NCI-H146 (cell line): ENCODE results near the gene TRAPPC5.
A peak's percentile ranks its signal among the peaks of the same experiment; 100 is the strongest.

Experiments used
- DNase-seq: peaks from one replicate; lab custom pipeline; 2025; lab: John Stamatoyannopoulos, UW

TRAPPC5 gene

DNA sequence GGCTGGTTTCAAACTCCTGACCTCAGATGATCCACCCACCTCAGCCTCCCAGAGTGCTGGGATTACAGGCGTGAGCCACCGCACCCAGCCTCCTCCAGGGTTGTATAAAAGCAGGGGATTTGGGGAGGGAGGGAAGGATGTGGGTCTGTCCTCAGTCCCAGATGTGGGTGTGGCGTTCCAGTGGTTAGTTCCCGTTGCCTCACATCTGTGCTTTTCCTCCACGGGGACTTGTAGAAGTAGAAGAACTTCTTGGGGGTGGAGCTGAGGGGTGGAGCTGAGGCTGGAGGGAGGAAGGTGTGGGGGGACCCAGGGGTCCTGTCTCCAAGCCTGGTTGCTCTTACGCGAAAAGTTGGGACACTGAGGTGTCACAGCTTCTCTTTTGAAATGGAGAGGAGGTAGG, 4.3 kb upstream of the TRAPPC5 start:
- DNase-seq = no peak

DNA sequence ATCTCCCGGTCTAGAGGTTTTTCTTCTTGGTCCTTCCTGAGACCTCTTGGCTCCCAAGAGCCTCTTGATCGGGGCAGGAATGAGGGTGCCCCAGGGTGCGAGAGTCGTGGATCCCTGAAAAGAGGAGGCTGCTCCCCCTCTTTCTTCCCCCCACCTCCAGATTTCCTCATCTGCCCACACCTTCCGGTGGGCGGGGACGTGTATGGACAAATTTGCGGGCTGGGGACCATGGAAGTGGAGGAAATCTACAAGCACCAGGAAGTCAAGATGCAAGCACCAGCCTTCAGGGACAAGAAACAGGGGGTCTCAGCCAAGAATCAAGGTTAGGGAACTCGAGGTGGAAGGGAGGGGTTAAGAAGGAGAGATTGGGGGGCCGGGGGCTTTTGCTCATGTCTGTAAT, 3.8 kb upstream of the TRAPPC5 start, which contains the start of gene MCEMP1:
Gene MCEMP1 (plus strand): TSS at position 237 of the 400 bp plus-strand sequence. CDS start 31 bp downstream, at position 268.
- DNase-seq = no peak

DNA sequence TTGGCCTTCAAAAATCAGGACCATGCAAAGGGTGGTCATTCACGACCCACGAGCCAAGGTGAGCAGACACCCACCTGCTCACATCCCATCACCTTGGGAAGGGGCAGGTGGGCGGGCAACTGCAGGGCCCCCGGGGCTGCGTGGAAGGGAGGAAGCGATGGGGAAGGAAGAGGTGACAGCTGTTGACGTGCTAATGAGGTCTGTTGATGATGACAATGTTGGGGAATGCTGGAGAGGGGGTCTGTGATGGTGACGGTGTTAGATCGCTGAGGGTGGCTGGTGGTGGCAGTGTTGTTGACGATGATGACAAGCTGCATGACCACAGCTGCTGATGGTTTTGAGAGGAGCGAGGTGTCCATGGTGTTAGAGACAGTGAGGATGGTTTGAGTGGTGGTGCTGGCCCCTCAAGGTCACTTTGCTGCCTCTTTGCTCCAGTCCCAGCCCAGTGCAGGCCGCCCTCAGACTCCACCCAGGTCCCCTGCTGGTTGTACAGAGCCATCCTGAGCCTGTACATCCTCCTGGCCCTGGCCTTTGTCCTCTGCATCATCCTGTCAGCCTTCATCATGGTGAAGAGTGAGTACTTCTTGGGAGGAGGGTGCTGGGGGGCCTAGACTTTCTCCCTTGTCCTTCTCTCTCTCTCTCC, 2.8 kb upstream of the TRAPPC5 start:
- no peak for DNase-seq

DNA sequence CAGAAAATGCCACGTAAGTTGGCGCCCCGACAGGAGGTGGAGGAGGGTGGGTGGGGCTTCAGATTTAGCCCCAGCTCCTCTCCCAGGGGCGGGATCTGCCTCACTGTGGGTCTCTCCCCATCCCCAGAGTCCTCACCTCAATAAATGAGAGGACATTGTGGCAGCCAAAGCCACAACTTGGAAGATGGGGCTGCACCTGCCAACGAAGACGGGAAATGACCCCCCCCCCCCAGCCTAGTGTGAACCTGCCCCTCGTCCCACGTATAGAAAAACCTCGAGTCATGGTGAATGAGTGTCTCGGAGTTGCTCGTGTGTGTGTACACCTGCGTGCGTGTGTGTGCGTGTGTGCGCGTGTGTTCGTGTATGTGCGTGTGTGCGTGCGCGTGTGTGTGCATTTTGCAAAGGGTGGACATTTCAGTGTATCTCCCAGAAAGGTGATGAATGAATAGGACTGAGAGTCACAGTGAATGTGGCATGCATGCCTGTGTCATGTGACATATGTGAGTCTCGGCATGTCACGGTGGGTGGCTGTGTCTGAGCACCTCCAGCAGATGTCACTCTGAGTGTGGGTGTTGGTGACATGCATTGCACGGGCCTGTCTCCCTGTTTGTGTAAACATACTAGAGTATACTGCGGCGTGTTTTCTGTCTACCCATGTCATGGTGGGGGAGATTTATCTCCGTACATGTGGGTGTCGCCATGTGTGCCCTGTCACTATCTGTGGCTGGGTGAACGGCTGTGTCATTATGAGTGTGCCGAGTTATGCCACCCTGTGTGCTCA, 1.5 kb upstream of the TRAPPC5 start:
- DNase-seq = peak; percentile 31

DNA sequence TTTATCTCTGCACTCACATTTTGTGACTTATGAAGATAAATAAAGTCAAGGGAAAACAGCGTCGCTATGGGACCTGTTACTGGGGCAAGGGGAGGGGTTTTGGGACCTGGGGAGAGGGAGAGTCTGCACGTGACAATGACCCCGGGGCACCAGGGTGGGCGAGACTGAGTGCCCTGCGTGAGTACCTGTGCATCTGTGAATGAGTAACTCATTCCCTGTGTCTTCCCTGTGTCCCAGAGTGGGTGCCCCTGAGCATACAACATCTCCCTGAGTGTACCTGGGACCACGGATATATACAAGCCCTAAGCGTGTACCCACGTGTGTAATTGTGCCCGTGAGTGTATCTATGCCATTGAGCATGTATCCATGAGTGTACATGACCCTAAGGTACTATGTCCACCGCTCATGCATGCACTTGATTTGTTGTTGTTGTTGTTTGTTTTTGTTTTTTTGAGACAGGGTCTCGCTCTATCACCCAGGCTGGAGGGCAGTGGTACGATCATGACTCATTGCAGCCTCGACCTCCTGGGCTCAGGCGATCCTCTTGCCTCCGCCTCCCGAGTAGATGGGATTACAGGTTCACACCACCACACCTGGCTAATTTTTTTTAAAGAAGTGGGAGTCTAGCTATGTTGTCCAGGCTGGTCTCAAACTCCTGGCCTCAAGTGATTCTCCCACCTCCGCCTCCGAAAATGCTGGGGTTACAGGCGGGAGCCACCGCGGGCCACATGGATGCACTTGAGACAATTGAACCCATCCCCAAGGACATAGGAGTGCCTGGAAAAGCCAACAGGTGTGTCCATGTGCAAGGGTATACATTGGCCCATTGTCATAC, 645 bp upstream of the TRAPPC5 start:
- no peak for DNase-seq

DNA sequence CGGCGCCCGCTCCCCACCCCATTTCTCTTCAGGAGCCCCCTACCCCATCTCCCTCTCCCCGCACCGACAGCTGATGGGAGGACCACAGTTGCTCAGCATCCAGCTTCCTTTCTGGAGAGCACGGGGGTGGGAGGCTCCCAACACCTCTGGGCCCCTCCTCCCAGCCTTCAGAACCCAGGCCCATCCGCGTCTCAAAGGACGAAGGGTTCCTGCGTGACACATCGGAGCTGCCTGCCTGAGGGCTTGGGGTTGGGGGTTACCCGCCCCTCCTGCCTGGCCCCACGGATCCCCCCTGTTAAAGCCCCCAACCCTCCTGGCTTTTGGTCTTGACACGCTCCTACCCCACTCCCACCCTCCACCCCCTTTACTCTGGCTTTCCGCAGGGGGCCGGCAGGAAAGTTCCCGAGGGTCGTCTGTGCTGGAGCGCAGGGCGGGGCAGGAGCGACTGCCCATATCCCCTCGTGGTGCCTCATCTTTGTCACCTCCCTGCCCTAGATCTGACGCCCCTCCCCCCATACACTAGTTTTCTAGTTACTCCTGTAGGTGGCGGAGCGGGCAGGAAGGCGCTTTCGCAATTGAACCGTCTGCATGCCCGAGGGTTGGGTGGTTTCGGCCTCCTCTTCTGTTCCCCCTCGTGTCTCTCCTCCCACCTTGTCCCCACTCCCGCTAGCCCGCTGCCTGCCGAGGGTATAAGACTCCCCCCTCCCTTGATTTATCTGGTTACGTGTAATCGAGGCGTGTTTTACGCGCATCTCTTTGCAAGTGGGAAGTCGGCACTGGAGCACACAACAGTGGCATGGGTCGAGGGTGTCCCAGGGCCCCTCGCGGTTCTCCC, 924 bp downstream of the TRAPPC5 start:
- no peak for DNase-seq

DNA sequence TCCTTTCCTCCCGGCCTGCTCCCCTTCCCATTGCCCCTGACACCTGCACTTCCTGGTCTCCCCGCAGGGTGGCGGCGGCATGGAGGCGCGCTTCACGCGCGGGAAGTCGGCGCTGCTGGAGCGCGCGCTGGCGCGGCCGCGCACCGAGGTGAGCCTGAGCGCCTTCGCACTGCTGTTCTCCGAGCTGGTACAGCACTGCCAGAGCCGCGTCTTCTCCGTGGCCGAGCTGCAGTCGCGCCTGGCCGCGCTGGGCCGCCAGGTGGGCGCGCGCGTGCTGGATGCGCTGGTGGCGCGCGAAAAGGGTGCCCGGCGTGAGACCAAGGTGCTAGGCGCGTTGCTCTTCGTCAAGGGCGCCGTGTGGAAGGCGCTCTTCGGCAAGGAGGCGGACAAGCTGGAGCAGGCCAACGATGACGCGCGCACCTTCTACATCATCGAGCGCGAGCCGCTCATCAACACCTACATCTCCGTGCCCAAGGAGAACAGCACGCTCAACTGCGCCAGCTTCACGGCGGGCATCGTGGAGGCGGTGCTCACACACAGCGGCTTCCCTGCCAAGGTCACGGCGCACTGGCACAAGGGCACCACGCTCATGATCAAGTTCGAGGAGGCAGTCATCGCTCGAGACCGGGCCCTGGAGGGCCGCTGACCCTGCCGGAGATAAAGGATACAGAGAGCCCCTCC, 1.7 kb downstream of the TRAPPC5 start:
- DNase-seq = no peak

DNA sequence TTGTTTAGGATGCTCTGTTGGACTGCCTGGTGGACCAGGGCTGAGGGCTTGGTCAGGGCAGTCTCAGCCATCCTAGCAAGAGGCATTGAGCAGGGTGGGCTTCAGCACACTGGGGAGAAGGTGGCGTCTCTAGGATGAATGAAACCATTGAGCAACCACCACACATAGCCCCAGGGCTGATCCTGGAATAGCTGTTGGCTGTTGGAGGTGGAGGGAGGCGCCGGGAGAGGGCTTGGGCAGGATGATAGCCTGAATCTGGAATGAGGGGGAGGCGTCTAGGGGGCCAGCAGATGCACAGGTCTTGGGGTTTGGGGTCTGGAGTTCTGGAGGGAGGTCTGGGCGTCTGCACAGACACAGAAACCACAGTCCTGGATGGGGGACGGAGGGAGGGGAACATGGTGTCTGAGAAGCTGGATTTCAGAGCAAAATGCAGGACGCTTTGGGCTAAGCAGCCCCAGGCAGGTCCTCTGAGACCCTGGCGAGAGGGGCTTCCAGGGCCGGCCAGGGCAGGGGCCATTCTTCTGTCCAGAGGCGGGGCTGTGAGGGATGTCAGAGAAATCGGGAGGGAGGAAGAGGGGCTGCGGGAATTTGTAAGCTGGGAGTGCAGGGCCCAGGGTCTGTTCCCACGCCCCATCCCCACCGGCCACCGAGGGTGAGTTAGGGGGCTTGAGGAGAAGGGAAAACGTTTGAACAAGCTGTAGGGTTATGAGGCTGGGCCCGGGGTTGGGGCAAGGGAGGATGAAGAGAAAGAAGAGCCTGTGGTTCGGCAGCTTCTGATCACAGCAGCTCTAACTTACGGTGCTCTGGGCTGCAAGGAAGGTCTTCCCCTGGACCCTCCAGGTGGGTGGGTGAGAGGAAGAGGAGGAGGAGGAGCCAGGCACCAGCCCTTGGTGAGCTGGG, 5.2 kb downstream of the TRAPPC5 start:
- DNase-seq = peak; percentile 6

DNA sequence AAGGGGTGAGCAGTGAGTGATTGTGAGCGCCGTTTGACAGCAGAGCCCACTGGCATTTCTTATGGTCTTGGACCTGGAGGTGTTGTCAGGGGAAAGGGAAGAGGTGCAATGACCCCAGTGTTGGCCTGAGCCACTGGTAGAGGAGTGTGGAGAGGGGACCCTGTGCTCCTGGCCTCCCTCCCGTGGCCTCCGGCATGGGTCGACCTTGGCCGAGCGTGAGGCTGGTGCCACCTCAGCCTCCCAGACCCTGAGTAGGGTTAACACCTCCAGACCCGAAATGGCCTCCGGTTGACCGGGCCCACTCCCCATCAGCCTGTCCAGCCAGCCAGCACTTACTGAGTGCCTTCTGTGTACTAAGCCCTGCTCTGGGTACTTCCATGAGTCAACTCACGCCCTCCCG, 6.5 kb downstream of the TRAPPC5 start:
- no peak for DNase-seq

DNA sequence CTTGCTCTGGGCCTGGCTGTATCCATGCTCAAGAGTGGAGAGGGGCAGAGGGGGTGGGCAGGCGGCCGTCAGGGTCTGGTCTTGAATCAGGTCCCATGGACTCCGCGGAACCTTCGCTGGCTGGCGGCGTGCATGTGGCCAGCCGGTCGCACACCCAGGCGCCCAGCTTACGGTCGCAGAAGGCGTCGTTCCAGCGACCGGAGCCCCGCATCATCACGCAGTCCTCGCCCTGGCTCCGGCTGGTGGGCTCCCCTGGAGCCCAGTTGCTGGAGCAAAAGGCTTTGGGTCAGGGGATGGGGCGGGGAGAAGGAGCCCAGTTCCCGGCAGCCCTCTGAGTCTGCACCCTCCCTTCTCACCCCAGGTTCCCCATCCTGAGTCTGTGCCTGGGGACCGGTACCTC, 8.5 kb downstream of the TRAPPC5 start:
- no peak for DNase-seq

DNA sequence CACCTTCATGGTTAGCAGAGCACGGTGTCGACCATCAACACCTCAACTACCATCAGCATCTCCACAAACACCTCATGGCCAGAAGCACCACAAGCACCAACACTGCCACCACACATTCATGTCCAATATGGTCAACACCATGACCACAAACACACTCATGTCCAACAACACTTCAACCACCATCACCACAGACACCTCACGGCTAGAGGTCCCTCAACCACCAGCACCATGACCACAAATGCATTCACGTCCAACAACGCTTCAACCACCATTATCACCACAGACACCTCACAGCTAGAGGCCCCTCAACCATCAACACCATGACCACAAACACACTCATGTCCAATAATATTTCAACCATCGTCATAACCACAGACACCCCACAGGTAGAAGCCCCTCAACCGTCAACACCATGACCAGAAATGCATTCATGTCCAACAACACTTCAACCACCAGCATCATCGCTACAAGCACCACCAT, 10.2 kb downstream of the TRAPPC5 start:
- no peak for DNase-seq

DNA sequence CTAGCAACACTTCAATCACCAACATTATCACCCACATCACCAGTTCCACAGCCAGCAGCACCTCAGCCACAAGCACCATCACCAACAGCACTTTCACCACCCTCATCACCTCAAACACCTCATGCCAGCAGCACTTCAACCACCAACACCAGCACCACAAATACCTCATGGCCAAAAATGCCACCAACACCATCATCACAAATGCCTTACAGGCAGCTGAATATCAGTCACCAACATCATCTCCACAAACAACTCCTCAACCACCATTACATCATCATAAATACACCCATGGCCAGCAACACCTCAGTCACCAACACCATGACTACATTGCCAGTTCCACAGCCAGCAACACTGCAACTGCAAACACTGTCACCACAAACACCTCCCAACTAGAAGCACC, 10.9 kb downstream of the TRAPPC5 start:
- DNase-seq = no peak

DNA sequence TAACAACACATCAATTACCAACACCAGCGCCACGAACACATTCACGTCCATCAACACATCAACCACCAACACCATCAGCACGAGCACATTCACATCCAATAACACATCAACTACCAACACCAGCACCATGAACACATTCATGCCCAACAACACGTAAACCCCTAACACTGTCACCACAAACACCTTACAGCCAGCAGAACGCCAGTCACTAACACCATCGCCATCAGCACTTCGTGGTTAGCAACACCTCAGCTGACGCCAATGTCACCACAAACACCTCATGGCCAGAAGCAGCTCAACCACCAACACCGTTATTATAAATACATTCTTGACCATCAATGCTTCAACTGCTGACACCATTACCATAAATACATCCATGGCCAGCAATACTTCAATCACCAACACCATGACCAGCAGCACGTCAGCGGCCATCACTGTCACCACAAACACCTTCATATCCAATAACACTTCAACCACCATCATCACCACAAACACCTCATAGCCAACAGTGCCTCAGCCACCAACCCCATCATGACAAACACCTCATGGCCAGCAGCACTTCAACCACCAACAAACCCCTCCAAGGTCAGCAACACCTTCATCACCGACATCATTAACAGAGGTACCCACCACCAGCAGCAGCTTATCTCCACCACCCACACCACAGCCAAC, 11.9 kb downstream of the TRAPPC5 start:
- DNase-seq = no peak

DNA sequence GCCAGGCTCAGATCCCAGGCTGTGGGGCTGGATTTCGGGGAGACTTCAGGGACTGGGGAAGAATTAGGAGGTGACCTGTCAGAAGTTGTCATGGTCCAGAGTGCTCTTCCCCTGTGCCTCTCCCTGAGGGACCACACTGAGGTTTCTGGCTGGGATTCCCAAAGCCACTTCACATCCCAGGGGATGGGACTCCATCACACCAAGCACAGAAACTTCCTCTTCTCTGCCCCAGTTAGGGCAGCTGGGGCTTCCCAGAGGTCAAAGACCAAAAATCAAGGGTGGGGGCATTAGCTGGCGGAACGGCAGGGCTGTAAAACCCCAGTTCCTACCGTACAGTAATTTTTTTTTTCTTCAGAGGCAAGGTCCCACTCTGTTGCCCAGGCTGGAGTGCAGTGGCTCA, 13.9 kb downstream of the TRAPPC5 start:
- no peak for DNase-seq

DNA sequence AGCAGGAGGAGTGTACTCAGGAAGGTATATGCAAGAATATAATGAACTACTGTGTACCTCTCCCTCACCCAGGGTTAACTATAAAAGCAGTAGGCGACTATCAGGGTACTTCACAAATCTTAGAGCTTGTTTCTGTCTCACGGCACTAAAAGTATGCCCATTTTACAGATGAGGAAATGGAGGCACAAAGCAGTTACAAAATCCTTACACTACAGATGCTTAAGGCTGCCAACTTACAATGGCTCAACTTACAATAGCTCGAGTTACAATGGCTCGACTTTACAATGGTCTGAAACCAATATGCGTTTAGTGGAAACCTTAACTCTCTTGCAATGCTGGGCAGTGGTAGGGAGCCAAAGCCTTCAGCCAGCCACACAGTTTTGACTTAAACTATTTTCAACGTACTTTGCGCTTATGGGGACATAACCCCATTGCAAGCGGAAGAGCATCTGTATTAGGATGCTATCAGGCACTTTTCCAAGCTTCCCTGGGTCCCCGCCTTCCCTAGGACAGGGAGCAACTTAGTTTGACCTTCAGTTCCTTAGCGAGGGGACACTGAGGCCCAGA, 17.2 kb downstream of the TRAPPC5 start:
- DNase-seq = no peak

DNA sequence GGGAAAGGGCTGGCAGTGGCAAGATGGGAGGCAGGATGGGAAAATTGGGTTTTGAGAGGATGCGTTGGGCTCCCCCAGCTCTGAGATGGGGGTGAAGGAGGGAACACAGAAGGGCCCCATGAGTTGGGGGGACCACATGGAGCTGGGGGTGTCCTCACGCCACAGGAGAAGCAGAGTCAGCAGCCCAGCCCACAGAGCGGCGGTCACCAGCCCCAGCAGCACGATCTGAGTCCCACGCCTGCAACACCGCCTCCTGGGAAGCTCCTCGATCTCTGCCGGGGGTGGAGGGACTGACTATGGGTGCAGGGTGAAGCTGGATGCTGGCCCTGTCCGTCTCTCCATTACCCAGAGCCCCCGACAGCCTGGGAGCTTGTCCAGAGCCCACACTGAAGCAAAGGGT, 17.9 kb downstream of the TRAPPC5 start:
- DNase-seq = no peak

DNA sequence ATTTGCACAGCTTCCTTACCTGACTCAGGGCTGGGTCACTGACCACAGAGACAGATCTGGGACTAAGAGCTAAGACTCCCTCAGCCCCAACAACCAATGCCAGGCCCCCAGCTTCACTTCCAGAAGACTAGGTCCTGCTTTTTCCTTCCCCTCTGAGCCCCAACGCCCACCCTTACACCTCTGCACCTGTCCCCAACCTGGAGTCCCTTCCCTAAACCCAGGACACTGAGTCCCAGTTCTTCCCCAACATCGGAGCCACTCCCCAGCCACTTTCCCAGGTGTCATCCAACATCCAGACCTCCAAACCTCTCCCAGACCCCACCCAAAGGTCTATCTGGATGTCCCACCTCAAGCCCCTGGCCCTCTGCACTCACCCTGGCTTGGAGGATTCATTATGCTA, 18.4 kb downstream of the TRAPPC5 start:
- DNase-seq = no peak

DNA sequence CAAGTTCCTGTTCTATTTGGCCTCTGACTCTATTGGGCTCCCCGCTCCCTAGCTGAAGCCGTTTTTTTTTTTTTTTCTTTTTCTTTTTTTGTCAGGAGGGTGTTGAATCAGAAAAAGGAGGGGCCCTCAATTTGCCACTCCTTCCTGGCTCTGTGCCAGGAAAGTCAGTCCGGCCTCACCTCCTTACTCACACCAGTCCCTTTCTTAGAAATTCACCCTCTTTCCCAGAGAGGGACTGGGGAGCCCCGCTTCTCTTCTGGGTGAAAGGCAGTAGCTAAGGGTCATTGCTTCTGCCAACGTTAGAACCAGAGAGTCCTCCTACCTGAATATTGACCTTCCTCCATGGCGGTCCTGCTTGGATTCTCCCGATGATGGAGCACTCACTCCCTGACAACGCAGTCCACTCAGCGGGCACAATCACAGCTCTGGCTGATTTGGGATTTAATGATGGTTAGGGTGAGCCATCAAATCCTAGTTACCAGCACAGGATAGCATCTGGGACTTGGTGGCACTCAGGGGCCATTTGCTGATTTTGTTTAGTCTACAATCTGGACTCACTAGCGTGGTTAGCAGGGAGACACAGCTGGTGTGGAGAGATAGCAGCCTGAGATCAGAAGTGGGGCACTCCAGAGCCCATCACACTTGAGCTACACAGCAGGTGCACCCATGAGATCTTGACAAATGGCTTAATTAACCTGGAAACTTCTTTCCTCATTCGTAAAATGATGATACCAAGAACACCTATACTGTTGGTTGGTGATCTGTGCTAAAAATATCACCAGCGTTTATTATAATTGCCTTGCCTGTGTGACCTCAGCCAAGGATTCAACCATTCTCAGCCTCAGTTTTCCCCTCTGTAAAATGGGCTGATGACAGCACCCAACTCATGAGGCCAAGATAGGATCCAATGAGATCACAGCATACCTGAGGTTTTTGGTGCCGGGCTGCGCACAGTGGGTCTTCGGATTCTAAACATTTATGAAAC, 19.1 kb downstream of the TRAPPC5 start:
- no peak for DNase-seq
